Muscle layer of colon (tissue), 2 donors: ENCODE data around the gene BCL3.
A peak's percentile ranks its signal among the peaks of the same experiment; 100 is the strongest.
"Not testable (repeated sequence)": the region's sequence is repeated elsewhere in the genome, so short reads cannot be mapped to it uniquely, and the experiment has no call there.

Source experiments
- H3K27ac ChIP-seq: one replicate; pipeline ENCODE4 v1.7.0; 2013; ENCODE audit warnings: low read depth, mild to moderate bottlenecking, low read length, moderate library complexity
- H3K27me3 ChIP-seq, 2 donors: one replicate each; pipeline ENCODE4 v1.7.0; 2013; ENCODE audit warnings: low read length in 2 of 2, mild to moderate bottlenecking in 2 of 2; ENCODE audit not compliant: insufficient read depth in 2 of 2, control insufficient read depth in 1 of 2
- H3K36me3 ChIP-seq: one replicate; pipeline ENCODE4 v1.7.0; 2013; ENCODE audit warnings: mild to moderate bottlenecking, low read length; ENCODE audit not compliant: insufficient read depth
- H3K4me1 ChIP-seq: one replicate; pipeline ENCODE4 v1.7.0; 2013; ENCODE audit warnings: mild to moderate bottlenecking, low read length; ENCODE audit not compliant: insufficient read depth
- H3K4me3 ChIP-seq, 2 donors: one replicate each; pipeline ENCODE4 v1.7.0; 2013; ENCODE audit warnings: low read length in 2 of 2, low read depth in 1 of 2, mild to moderate bottlenecking in 1 of 2, moderate library complexity in 1 of 2
- H3K9ac ChIP-seq: one replicate; pipeline ENCODE4 v1.7.0; 2013; ENCODE audit warnings: low read length
- H3K9me3 ChIP-seq: one replicate; pipeline ENCODE4 v1.7.0; 2013; ENCODE audit warnings: mild to moderate bottlenecking, low read length
- donor health status: abdominal sarcoma.
- donor health status: Adenocarcinoma of cecum.

The BCL3 gene

DNA sequence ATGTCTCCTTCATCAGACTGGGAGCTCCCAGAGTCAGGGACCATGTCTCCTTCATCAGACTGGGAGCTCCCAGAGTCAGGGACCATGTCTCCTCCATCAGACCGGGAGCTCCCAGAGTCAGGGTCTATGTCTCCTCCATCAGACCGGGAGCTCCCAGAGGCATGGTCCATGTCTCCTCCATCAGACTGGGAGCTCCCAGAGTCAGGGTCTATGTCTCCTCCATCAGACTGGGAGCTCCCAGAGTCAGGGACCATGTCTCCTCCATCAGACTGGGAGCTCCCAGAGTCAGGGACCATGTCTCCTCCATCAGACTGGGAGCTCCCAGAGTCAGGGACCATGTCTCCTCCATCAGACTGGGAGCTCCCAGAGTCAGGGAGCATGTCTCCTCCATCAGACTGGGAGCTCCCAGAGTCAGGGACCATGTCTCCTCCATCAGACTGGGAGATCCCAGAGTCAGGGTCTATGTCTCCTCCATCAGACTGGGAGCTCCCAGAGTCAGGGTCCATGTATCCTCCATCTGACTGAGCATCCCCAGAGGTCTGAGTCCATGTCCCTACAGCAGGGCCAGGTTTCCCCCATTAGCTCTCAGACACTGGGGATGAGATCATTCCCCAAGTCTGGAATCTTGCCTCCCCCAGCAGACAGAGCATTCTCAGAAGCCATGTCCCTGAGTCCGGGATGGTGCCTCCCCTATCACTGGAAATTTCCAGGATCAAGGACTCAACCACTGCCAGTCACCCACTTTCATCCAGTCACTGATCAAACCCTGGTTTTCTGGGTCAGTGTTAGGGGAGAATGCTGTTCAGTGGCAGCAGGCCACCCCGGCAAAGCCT lies 38.9 kb upstream of the BCL3 start:
- not testable (repeated sequence) for H3K4me3 ChIP-seq, H3K9ac ChIP-seq, H3K27ac ChIP-seq, H3K9me3 ChIP-seq, H3K4me1 ChIP-seq, H3K36me3 ChIP-seq, H3K27me3 ChIP-seq

DNA sequence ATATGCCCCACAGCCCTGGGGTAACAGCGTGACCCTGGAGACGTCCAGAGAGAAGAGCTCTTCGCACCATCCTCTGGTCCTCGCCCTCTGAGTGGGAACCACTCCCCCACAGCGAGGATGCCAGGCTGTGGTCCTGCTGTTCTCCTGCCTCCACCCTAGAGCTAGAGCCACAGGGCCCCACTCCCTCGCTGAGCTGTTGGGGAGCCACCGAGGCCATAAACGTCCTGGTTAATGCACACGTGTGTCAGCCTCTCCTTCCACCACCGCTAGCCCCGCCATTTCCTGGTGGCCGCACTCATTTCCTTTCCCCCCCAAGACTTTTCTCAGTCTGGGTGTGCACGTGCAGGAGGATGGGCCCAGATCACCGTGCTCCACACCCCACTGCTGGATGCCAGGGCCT lies 38.0 kb upstream of the BCL3 start:
- H3K4me3 ChIP-seq: no peak overlapping the region
- H3K27ac ChIP-seq: no peak overlapping the region
- no peak overlapping the region for H3K9ac ChIP-seq
- H3K36me3 ChIP-seq: no peaks in the 10 kb centered on the region
- no peaks in the 10 kb centered on the region for H3K27me3 ChIP-seq
- no peaks in the 10 kb centered on the region for H3K4me1 ChIP-seq
- no peaks in the 10 kb centered on the region for H3K9me3 ChIP-seq

DNA sequence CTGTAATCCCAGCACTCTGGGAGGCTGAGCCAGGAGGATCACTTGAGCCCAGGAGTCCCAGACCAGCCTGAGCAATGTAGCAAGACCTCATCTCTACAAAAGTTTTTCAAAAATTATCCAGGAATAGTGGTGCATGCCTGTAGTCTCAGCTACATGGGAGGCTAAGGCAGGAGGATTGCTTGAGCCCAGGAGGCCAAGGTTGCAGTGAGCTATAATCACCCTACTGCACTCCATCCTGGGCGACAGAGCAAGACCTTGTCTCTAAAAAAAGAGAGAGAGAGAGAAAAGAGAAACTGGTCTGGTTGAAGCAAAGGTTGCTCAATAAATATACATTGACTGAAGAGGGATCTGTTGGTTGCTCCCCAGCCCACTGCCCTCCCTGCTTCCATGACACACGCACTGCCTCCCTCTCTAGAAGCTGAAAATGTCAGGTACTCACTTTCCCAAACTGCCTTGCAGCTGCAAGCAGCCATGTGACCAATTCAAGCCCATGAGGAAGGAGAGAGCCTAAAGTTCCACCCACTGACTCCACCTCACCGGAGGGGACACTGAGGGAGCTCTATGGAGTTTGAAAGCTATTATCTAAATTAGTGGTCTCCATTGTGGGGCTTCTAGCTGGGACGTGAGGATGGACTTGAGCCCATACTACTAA lies 35.5 kb upstream of the BCL3 start:
- H3K27me3 ChIP-seq: no peaks in the 10 kb centered on the region
- no peak overlapping the region for H3K4me3 ChIP-seq
- H3K9me3 ChIP-seq: no peaks in the 10 kb centered on the region
- no peaks in the 10 kb centered on the region for H3K36me3 ChIP-seq
- H3K27ac ChIP-seq: no peak overlapping the region
- no peaks in the 10 kb centered on the region for H3K4me1 ChIP-seq
- H3K9ac ChIP-seq: no peak overlapping the region

DNA sequence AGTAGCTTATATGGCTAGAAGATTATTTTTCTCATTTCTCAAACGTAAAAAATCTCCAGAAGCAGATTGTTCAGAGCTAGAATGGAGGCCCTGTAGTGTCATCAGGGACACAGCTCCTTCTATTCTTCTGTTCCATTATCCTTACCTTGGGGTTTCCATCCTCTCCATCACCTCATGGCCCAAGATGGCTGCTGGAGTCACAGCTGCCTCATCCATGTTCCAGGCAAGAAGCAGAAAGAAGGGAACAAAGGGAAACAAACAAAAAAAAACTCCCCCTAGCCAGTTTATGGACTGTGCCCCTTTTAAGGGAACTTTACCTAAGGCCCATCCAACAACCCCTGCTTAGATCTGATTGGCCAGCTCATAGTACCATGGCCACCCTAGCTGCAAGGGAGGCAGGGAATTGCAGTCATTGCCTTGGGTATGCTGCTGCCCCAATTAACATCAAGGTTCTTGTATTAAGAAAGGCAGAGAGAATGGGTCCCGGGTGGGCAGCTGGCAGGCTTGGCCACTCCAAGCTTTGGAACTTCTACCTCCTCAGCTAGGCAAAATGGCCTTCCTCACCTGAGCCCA lies 33.8 kb upstream of the BCL3 start:
- H3K4me1 ChIP-seq: peaks cover 13% of the 10 kb centered on the region
- H3K4me3 ChIP-seq: no peak overlapping the region
- H3K36me3 ChIP-seq: no peaks in the 10 kb centered on the region
- no peak overlapping the region for H3K27ac ChIP-seq
- no peak overlapping the region for H3K9ac ChIP-seq
- H3K9me3 ChIP-seq: no peaks in the 10 kb centered on the region
- no peaks in the 10 kb centered on the region for H3K27me3 ChIP-seq

DNA sequence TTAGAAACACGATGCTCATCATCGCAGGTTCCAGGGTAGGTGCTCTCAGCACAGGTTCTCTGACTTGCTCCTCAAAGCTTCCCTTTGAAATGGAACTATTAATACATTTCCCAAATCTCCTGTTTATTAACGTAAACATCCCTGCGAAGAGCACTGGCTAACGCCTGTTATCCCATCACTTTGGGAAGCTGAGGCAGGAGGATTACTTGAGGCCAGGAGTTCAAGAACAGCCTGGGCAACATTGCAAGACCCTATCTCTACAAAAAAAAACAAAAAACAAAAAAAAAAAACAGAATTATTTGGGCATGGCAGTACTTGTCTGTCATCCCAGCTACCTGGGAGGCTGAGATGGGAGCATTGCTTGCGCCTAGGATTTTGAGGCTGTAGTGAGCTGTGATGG lies 30.9 kb upstream of the BCL3 start:
- Histone ChIP-seq H3K27me3 (no peaks in the 10 kb centered on the region), H3K9me3 (no peaks in the 10 kb centered on the region), H3K4me1 (peaks cover 13% of the 10 kb centered on the region), H3K9ac (no peak overlapping the region), H3K4me3 (no peak overlapping the region), H3K36me3 (no peaks in the 10 kb centered on the region), H3K27ac (no peak overlapping the region)

DNA sequence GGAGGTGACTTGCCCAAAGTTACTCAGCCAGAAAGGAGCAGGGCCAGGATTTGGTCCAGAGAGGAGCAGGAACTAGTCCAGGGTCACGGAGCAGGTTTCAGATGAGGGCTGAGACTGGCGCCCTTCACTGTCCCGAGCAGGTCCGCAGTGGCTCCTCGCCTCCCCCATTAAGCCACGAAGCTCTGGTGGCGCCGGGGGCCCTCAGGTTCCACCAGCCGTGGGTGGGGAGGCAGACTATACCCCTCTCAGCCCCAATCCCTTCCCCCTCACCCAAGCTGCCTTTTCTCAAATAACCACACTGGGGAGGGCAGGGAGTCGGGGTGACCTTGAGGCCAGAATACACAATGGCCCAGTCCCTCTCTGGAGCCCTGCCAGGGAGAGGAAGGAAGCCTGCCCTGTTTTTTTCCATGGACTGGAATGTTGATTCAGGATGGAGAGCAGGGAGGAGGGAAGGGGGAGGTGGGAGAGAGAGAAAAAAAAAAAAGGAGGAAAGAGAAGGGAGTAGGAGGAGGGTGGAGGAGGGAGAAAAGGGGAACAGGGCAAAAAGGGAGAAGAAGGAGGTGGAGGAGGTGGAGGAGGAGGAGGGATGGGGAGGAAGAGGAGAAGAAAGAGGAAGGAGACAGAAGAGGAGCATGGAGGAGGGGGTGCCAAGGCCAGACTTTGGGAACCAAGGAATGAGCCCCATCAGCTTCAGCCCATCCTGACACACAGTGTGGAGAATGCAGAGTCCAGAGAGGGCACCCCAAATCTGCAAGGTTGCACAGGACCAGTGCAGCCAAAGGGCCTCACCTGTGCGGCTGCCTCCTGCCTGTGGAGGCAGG lies 29.9 kb upstream of the BCL3 start:
- peaks cover 16% of the 10 kb centered on the region for H3K4me1 ChIP-seq
- H3K27ac ChIP-seq: peak overlapping the region; percentile 34
- no peaks in the 10 kb centered on the region for H3K27me3 ChIP-seq
- peak overlapping the region in 1 of 2 donors; percentile 14 for H3K4me3 ChIP-seq
- no peaks in the 10 kb centered on the region for H3K9me3 ChIP-seq
- no peaks in the 10 kb centered on the region for H3K36me3 ChIP-seq
- H3K9ac ChIP-seq: no peak overlapping the region

DNA sequence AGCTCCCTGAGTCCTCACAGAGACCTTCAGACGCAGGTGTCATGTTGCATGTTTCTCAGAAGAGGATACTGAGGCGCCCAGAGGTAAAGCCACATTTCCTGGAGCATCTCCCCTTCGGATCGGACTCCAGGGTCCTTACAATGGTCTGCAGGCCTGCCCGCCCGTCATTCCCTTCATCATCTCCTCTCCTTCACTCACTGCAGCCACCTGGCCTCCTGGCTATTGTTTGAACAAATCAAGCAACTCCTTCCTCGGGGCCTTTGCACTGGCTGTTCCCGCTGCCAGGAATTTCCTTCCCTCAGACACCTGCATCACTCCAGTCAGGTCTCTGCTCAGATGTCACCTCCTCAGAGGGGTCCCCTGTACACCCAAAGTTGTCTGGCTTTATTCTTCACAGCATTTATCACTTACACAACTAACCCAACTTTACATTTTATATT lies 29.2 kb upstream of the BCL3 start:
- Histone ChIP-seq H3K36me3 (no peaks in the 10 kb centered on the region), H3K27ac (no peak overlapping the region), H3K4me3 (no peak overlapping the region), H3K4me1 (peaks cover 22% of the 10 kb centered on the region), H3K9ac (no peak overlapping the region), H3K27me3 (no peaks in the 10 kb centered on the region), H3K9me3 (no peaks in the 10 kb centered on the region)

DNA sequence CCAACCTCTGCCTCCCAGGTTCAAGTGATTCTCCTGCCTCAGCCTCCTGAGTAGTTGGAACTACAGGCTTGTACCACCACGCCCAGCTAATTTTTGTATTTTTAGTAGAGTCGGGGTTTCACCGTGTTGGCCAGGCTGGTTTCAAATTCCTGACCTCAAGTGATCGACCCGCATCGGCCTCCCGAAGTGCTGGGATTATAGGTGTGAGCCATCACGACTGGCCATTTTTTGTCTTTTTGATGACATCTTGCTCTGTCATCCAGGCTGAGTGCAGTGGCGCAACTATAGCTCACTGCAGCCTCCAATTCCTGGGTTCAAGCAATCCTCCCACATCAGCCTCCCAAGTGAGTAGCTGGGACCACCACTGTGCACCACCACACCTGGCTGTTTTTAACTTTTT lies 28.1 kb upstream of the BCL3 start:
- not testable (repeated sequence) for H3K4me3 ChIP-seq, H3K27me3 ChIP-seq, H3K27ac ChIP-seq, H3K9ac ChIP-seq, H3K9me3 ChIP-seq, H3K36me3 ChIP-seq
- peaks cover 25% of the 10 kb centered on the region for H3K4me1 ChIP-seq

DNA sequence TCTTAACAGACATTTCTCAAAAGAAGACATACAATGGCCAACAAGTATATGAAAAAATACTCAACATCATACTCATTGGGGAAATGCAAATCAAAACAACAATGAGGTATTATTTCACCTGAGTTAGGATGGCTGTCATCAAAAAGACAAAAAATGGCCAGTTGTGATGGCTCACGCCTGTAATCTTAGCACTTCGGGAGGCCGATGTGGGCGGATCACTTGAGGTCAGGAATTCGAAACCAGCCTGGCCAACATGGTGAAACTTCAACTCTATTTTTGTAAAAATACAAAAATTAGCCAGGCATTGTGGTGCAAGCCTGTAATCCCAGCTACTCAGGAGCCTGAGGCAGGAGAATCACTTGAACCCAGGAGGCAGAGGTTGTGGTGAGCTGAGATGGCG lies 27.6 kb upstream of the BCL3 start:
- Histone ChIP-seq H3K36me3 (no peaks in the 10 kb centered on the region), H3K9ac (no peak overlapping the region), H3K4me1 (peaks cover 25% of the 10 kb centered on the region), H3K4me3 (no peak overlapping the region), H3K9me3 (no peaks in the 10 kb centered on the region), H3K27ac (no peak overlapping the region), H3K27me3 (no peaks in the 10 kb centered on the region)

DNA sequence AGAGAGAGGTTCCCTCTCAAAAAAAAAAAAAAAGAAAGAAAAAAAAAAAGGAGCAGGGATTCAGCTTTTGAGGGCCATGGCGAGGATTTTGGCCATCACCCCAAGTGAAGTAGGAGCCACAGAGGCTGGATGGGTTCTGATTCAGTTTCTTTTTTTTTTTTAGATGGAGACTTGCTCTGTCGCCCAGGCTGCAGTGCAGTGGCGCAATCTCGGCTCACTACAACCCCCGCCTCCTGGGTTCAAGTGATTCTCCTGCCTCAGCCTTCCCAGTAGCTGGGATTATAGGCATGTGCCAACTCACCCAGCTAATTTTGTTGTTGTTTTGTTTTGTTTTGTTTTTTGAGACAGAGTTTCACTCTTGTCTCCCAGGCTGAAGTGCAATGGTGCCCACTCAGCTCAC lies 27.1 kb upstream of the BCL3 start:
- H3K27me3 ChIP-seq, H3K27ac ChIP-seq, H3K36me3 ChIP-seq, H3K4me3 ChIP-seq, H3K9ac ChIP-seq, H3K9me3 ChIP-seq: not testable (repeated sequence)
- H3K4me1 ChIP-seq: peaks cover 25% of the 10 kb centered on the region
